ENCODE measurements around the gene SPAG6.

DNA sequence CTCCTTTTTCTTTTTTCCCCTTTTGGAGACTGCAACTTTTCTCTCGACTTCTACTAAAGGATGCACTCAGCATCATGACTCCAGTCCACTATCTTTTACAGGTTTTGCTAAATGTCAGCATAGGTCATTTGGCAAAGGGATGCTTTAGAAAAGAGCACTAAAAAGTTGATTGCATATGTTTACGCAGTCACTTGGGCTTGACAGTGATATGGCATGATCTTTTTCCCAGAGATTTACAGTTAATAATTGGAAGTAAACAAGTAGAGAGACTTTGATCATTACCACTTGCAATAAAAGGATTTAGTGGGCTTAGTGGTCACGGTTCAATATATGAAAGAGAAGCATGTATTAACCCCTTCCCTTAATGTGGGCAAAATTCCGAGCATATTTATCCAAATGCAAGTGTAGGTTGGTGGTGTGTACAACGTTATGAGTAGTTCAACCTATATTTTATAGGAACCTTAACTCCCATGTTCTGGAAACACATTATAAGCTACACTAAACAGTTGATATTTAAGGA is 22.6 kb upstream of the SPAG6 start:
- TF ChIP-seq POLR2A (IDR thresholded peaks at IDR 0.05; ENCODE audit: low read depth, low read length), result no peak
- no peak for TF ChIP-seq POLR2AphosphoS5 (IDR thresholded peaks at IDR 0.05; ENCODE audit: low read depth, low read length)

Data from GM12891 (cell line).